Endothelial cell of umbilical vein (primary cell): ENCODE results near the gene GPAT2. TPM values are rescaled to one million over a fixed set of nuclear protein-coding genes. Genes with fewer than 3 reads are reported as not detected.
"Not testable (repeated sequence)": the region's sequence is repeated elsewhere in the genome, so short reads cannot be mapped to it uniquely, and the experiment has no call there.

Source experiments
- BruUV-seq: library from RNA; stranded (reverse); fragments of 400-500 nt; replicated peaks from 2 replicates; lab custom pipeline; 2021; lab: Mats Ljungman, UMichigan
- CTCF ChIA-PET: fragments of 300-600, 350-600 bp; sonication (Branson Sonifier 250); formaldehyde crosslinking; loops from one replicate; lab custom pipeline; 2021; ENCODE audit warnings: antibody characterized with exemption, inconsistent platforms; lab: Charles Lee
- POLR2A ChIA-PET: fragments of 300-600, 350-600 bp; sonication (Branson Sonifier 250); formaldehyde crosslinking; loops from one replicate; lab custom pipeline; 2021; ENCODE audit warnings: antibody characterized with exemption, inconsistent platforms; lab: Charles Lee
- DNase-seq: peaks from one replicate; pipeline ENCODE4 v3.0.0-alpha.2; 2011; ENCODE audit warnings: low read depth, low spot score
- FAIRE-seq: peaks from 2 replicates; lab custom pipeline; 2011; peaks lifted over from hg19 to GRCh38; lab: Jason Lieb, UNC
- H2AFZ ChIP-seq: 2 replicates; pipeline ENCODE4 v1.6.0; 2012; ENCODE audit warnings: low read depth, low read length, control low read depth, inconsistent platforms
- H3K27ac ChIP-seq: 2 replicates; pipeline ENCODE4 v1.5.1; 2011; ENCODE audit warnings: low read depth, mild to moderate bottlenecking, control low read depth, low read length, moderate library complexity; ENCODE audit not compliant: insufficient read depth
- H3K27me3 ChIP-seq, 2 experiments: 2 replicates each; pipeline versions ENCODE4 v1.6.0 to v1.6.1; 2011; ENCODE audit warnings: low read length in 2 of 2, mixed read lengths in 1 of 2; ENCODE audit not compliant: control insufficient read depth in 2 of 2, insufficient read depth in 2 of 2
- H3K36me3 ChIP-seq, 2 experiments: 2 replicates in 1 of 2; 3 replicates in 1 of 2; pipeline ENCODE4 v1.5.1; 2011; ENCODE audit warnings: low read length in 2 of 2, mild to moderate bottlenecking in 1 of 2, moderate library complexity in 1 of 2; ENCODE audit not compliant: control insufficient read depth in 2 of 2, insufficient read depth in 2 of 2; ENCODE audit errors: extremely low read depth in 1 of 2
- H3K4me1 ChIP-seq: 3 replicates; pipeline ENCODE4 v1.5.1; 2011; ENCODE audit warnings: mild to moderate bottlenecking, low read length; ENCODE audit not compliant: control insufficient read depth, insufficient read depth; ENCODE audit errors: extremely low read depth
- H3K4me2 ChIP-seq: 2 replicates; pipeline ENCODE4 v1.6.1; 2011; ENCODE audit warnings: low read length, control low read depth, mixed read lengths; ENCODE audit not compliant: insufficient read depth
- H3K4me3 ChIP-seq, 3 experiments: fragments of 200-600 bp in 1 of 3; sonication (generic), shearing (Covaris generic) in 1 of 3; replicated peaks in 1 of 3; 2 replicates each; pipeline ENCODE4 v1.5.1; 2011 to 2016; ENCODE audit warnings: control low read depth in 3 of 3, low read length in 3 of 3, mild to moderate bottlenecking in 2 of 3, inconsistent platforms in 1 of 3, low read depth in 1 of 3, moderate library complexity in 1 of 3; ENCODE audit not compliant: insufficient read depth in 1 of 3
- H3K79me2 ChIP-seq: 2 replicates; pipeline ENCODE4 v1.6.0; 2012; ENCODE audit warnings: low read length, inconsistent platforms; ENCODE audit not compliant: control insufficient read depth, insufficient read depth
- H3K9ac ChIP-seq: replicated peaks from 2 replicates; pipeline ENCODE3; 2011; ENCODE audit warnings: low read length, control low read depth; ENCODE audit not compliant: insufficient read depth; ENCODE audit errors: extremely low read depth
- H3K9me1 ChIP-seq: replicated peaks from 3 replicates; pipeline ENCODE4 v1.6.0; 2011; ENCODE audit warnings: mild to moderate bottlenecking, low read length; ENCODE audit not compliant: control insufficient read depth, insufficient read depth; ENCODE audit errors: extremely low read depth
- H3K9me3 ChIP-seq: replicated peaks from 2 replicates; pipeline ENCODE4 v1.5.1; 2012; ENCODE audit warnings: low read length, inconsistent platforms; ENCODE audit not compliant: control insufficient read depth, insufficient read depth
- H4K20me1 ChIP-seq: replicated peaks from 2 replicates; pipeline ENCODE3; 2011; ENCODE audit warnings: mild to moderate bottlenecking, low read length; ENCODE audit not compliant: control insufficient read depth, insufficient read depth; ENCODE audit errors: extremely low read depth
- dilution Hi-C: fragments of 300-500 bp; cut with MboI; formaldehyde crosslinking; loops from one replicate; pipeline ENCODE4 v1.15.0; 2019; ENCODE audit warnings: low sequenced_read_pairs; ENCODE audit not compliant: extremely low pct_ligation_motif_present
- intact Hi-C: fragments of 100-400 bp; cut with micrococcal nuclease; formaldehyde crosslinking; loops from one replicate; pipeline ENCODE4 v1.10.0; 2022
- polyA plus RNA-seq, 4 experiments: library from polyadenylated mRNA; depleted of rRNA in 3 of 4; stranded (reverse) in 3 of 4; unstranded in 1 of 4; fragments of >200 nt; gene quantifications; 2 replicates each; pipeline versions ENCODE4 v1.2.1 to v1.2.3, GENCODE V29; 2011 to 2012; ENCODE audit warnings: missing spikeins in 1 of 4
- total RNA-seq: library from RNA; stranded (reverse); gene quantifications from 2 replicates; pipeline ENCODE4 v1.2.3, GENCODE V29; 2021

The GPAT2 gene
- total and polyA plus RNA-seq, 2 donors (not counting 3 experiments of a cell fraction or from before 2014, with no cell fraction given): 6.6 to 10.3 TPM

- H3K27me3 ChIP-seq, H3K4me1 ChIP-seq, H3K79me2 ChIP-seq, CTCF ChIA-PET, H3K9me1 ChIP-seq, H3K27ac ChIP-seq, DNase-seq, H3K4me2 ChIP-seq, H3K4me3 ChIP-seq, H4K20me1 ChIP-seq, POLR2A ChIA-PET, intact Hi-C loops, FAIRE-seq, BruUV-seq, dilution Hi-C loops, H3K9me3 ChIP-seq, H3K36me3 ChIP-seq, H3K9ac ChIP-seq, H2AFZ ChIP-seq: not testable (repeated sequence)
These were observed 26.6 kb upstream of the GPAT2 start for GRCh38 chr2:96061197-96061817.

- H3K9me3 ChIP-seq, H3K9ac ChIP-seq, BruUV-seq, DNase-seq, H3K36me3 ChIP-seq, intact Hi-C loops, H3K27ac ChIP-seq, POLR2A ChIA-PET, H3K4me2 ChIP-seq, H3K79me2 ChIP-seq, H3K4me1 ChIP-seq, dilution Hi-C loops, H2AFZ ChIP-seq, H3K27me3 ChIP-seq, H3K4me3 ChIP-seq, H4K20me1 ChIP-seq, H3K9me1 ChIP-seq, CTCF ChIA-PET, FAIRE-seq: not testable (repeated sequence)
These were observed 25.6 kb upstream of the GPAT2 start for GRCh38 chr2:96060325-96060724.

- H3K27ac ChIP-seq, H3K4me1 ChIP-seq, H4K20me1 ChIP-seq, POLR2A ChIA-PET, H3K9me1 ChIP-seq, H3K79me2 ChIP-seq, FAIRE-seq, H3K9ac ChIP-seq, H3K9me3 ChIP-seq, DNase-seq, CTCF ChIA-PET, intact Hi-C loops, H3K4me2 ChIP-seq, H3K27me3 ChIP-seq, H2AFZ ChIP-seq, BruUV-seq, H3K36me3 ChIP-seq, H3K4me3 ChIP-seq, dilution Hi-C loops: not testable (repeated sequence)
These were observed 24.7 kb upstream of the GPAT2 start for GRCh38 chr2:96059443-96059842.

- H3K4me3 ChIP-seq, H3K36me3 ChIP-seq, H3K27me3 ChIP-seq, H2AFZ ChIP-seq, intact Hi-C loops, CTCF ChIA-PET, BruUV-seq, H3K9me1 ChIP-seq, H3K9me3 ChIP-seq, H3K79me2 ChIP-seq, H3K9ac ChIP-seq, POLR2A ChIA-PET, H4K20me1 ChIP-seq, H3K4me1 ChIP-seq, DNase-seq, H3K27ac ChIP-seq, H3K4me2 ChIP-seq, FAIRE-seq, dilution Hi-C loops: not testable (repeated sequence)
These were observed 21.1 kb upstream of the GPAT2 start for GRCh38 chr2:96055830-96056229.
